ENCODE results near the gene PALLD. TPM values are rescaled to one million over a fixed set of nuclear protein-coding genes. Genes with fewer than 3 reads are reported as not detected.

PALLD gene
- total RNA-seq, 4 donors from 2014 or later, result 1,036 to 2,270 (median 2,202) TPM

GRCh38 chr4:168489616-168490015, 7.2 kb upstream of the PALLD start:
- no peaks in the 10 kb centered on the region for H3K9me3 ChIP-seq
- WGBS, 2 donors (ENCODE audit: low coverage in 1 of 2), result 96 to 100% methylated on average over 1 of the region's 1 CpG
- ATAC-seq, result no peak
- no peaks in the 10 kb centered on the region for H3K4me1 ChIP-seq
- H3K4me3 ChIP-seq, result no peak overlapping the region
- H3K36me3 ChIP-seq, result no peaks in the 10 kb centered on the region
- H3K27ac ChIP-seq, result no peak overlapping the region
- H3K27me3 ChIP-seq, result no peaks in the 10 kb centered on the region
- TF ChIP-seq EP300 (IDR thresholded peaks at IDR 0.05) (no peak), CTCF (IDR thresholded peaks at IDR 0.05) (no peak), POLR2A (IDR thresholded peaks at IDR 0.05) (no peak), POLR2AphosphoS5 (IDR thresholded peaks at IDR 0.05) (no peak)

GRCh38 chr4:168490711-168491110, 6.1 kb upstream of the PALLD start:
- TF ChIP-seq EP300 (IDR thresholded peaks at IDR 0.05) (no peak), POLR2AphosphoS5 (IDR thresholded peaks at IDR 0.05) (no peak), CTCF (IDR thresholded peaks at IDR 0.05) (no peak), POLR2A (IDR thresholded peaks at IDR 0.05) (no peak)
- Histone ChIP-seq H3K27me3 (no peaks in the 10 kb centered on the region), H3K4me3 (no peak overlapping the region), H3K36me3 (no peaks in the 10 kb centered on the region), H3K27ac (no peak overlapping the region), H3K9me3 (no peaks in the 10 kb centered on the region), H3K4me1 (no peaks in the 10 kb centered on the region)
- ATAC-seq, result no peak
- WGBS, 2 donors (ENCODE audit: low coverage in 1 of 2), result 85 to 100% methylated on average over 2 of the region's 2 CpGs

- H3K27me3 ChIP-seq, result no peaks in the 10 kb centered on the region
- no peaks in the 10 kb centered on the region for H3K36me3 ChIP-seq
- H3K9me3 ChIP-seq, result no peaks in the 10 kb centered on the region
- H3K4me1 ChIP-seq, result no peaks in the 10 kb centered on the region
- no peak for ATAC-seq
- H3K4me3 ChIP-seq, result no peak overlapping the region
- TF ChIP-seq POLR2AphosphoS5 (IDR thresholded peaks at IDR 0.05), result no peak
- TF ChIP-seq EP300 (IDR thresholded peaks at IDR 0.05), result no peak
- no peak for TF ChIP-seq CTCF (IDR thresholded peaks at IDR 0.05)
- no peak for TF ChIP-seq POLR2A (IDR thresholded peaks at IDR 0.05)
- no peak overlapping the region for H3K27ac ChIP-seq
- WGBS, 2 donors (ENCODE audit: low coverage in 1 of 2), result 93 to 97% methylated on average over 2 of the region's 2 CpGs
Observed at GRCh38 chr4:168491563-168491962, 5.3 kb upstream of the PALLD start.

GRCh38 chr4:168498251-168498650, 1.4 kb downstream of the PALLD start:
- Histone ChIP-seq H3K9me3 (no peaks in the 10 kb centered on the region), H3K4me3 (no peak overlapping the region), H3K36me3 (no peaks in the 10 kb centered on the region), H3K4me1 (no peaks in the 10 kb centered on the region), H3K27me3 (no peaks in the 10 kb centered on the region), H3K27ac (no peak overlapping the region)
- TF ChIP-seq EP300 (IDR thresholded peaks at IDR 0.05) (no peak), POLR2AphosphoS5 (IDR thresholded peaks at IDR 0.05) (no peak), CTCF (IDR thresholded peaks at IDR 0.05) (no peak), POLR2A (IDR thresholded peaks at IDR 0.05) (no peak)
- no peak for ATAC-seq

GRCh38 chr4:168499241-168499640, 2.4 kb downstream of the PALLD start:
- no peaks in the 10 kb centered on the region for H3K4me1 ChIP-seq
- no peak for ATAC-seq
- H3K27me3 ChIP-seq, result no peaks in the 10 kb centered on the region
- no peak overlapping the region for H3K27ac ChIP-seq
- no peak for TF ChIP-seq EP300 (IDR thresholded peaks at IDR 0.05)
- no peak for TF ChIP-seq CTCF (IDR thresholded peaks at IDR 0.05)
- TF ChIP-seq POLR2AphosphoS5 (IDR thresholded peaks at IDR 0.05), result no peak
- TF ChIP-seq POLR2A (IDR thresholded peaks at IDR 0.05), result no peak
- no peaks in the 10 kb centered on the region for H3K36me3 ChIP-seq
- H3K9me3 ChIP-seq, result no peaks in the 10 kb centered on the region
- H3K4me3 ChIP-seq, result no peak overlapping the region

Measured in gastroesophageal sphincter (tissue), 4 donors.